Measurements from ENCODE around the gene NEO1.

The NEO1 gene

GRCh38 chr15:73334086-73334485 is 281.8 kb downstream of the NEO1 start:
- no peak for DNase-seq

- no peak for DNase-seq
These were observed 282.8 kb downstream of the NEO1 start for GRCh38 chr15:73335026-73335425.

- no peak for DNase-seq
These were observed 283.2 kb downstream of the NEO1 start for GRCh38 chr15:73335471-73335870.

DNA sequence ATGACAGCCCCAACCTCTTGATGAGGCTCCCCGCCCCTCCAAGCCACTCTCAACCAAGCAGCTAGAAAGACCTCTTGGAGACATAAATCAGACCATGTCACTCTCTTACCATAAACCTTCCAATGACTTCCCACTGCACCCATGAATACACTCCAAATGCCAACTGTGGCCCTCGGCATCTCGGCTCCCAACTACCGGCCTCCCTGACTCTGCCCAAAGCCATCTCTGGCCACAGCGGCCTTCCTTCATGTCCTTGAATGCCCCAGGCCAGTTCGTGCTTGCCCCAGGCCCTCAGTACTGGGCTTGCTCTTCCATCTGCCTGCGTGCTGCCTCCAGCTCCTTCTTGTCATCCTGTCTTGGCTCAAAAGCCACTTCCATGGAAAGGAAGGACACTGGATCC is 284.5 kb downstream of the NEO1 start:
- no peak for DNase-seq

DNA sequence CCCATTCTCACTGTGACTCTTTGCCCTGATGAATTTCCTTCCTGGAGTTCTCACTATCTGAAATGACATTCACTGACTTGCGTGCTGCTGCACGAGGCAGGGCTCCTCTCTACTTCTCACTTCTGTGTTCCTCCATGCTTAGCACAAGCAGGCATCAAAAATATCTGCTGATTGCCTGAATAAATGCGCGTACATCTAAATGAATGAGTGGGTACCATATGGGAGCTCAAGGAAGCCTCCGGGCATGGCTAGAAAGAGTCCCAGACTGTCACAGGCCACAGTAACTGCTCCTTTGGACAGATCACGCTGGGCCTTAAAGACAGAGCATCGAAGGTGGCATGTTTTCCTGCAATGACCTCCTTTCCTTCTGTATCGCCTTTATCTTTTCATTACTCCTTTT is 284.9 kb downstream of the NEO1 start:
- no peak for DNase-seq

- no peak for DNase-seq
These were observed 285.8 kb downstream of the NEO1 start for GRCh38 chr15:73338058-73338457.

DNA sequence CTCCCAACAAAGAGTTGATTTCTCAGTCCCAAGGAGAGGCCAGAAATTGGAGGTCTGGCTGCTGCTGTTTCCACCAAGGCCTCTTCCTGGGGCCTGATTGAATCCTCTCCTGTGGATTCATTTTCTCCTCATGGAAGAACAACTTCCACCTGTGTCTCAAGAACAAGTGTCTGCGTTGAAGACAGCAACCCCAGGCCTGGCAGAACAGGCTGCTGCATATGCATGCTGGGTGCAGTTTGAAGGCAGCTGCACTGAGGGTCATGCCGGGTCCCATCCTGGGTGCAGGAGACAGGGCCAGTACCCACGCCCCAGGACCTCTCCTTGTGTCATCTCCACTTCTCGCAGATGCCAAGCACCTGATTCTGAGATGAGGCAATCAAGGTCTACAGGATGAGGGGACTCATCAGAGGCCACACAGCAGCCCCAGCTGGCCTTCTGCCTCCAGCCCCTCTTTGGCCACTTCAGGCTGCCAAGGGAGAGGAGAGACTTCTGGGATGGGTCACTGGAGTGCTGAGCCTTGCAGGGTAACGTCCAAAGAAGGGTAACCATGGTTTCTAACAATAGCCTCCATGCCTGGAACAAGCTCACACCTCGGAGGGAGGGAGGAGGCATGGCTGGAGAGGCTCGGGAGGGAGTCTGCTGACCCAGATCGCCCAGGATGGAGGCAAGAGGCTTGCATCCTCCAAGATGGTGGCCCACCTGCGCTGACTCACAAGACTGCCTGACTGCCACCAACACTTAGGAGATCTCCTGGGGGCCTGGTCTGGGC is 286.5 kb downstream of the NEO1 start:
- DNase-seq = no peak

DNA sequence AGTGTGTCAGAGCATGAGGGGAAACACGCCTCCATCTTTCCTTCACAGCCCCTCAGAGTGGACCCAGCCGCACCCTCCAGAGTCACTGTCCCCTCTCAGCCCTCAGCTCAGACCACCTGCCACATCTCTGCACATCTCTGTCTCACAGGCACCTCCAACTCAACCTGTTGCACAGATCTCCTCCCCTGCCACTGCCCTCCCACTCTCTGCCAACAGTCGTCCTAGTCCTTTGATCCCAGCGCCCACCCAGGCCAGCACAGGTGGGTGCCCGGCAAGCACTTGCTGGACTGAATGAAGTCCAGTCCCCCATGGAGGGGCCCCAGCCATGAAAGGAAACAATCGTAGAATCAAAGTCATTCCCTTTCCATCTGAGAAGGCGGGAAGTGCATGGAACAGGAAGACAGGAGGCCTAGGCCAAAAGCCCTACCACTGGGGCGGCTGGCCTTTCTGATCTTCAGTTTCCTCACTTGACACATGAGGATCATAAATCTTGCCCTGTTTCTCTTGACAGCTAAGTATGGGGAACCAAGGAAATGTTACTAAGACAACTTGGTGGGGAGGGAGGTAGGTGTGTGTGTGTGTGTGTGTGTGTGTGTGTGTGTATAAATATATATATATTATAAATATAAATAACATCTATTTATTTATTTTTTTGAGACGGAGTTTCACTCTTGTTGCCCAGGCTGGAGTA is 288.4 kb downstream of the NEO1 start:
- DNase-seq = no peak

DNA sequence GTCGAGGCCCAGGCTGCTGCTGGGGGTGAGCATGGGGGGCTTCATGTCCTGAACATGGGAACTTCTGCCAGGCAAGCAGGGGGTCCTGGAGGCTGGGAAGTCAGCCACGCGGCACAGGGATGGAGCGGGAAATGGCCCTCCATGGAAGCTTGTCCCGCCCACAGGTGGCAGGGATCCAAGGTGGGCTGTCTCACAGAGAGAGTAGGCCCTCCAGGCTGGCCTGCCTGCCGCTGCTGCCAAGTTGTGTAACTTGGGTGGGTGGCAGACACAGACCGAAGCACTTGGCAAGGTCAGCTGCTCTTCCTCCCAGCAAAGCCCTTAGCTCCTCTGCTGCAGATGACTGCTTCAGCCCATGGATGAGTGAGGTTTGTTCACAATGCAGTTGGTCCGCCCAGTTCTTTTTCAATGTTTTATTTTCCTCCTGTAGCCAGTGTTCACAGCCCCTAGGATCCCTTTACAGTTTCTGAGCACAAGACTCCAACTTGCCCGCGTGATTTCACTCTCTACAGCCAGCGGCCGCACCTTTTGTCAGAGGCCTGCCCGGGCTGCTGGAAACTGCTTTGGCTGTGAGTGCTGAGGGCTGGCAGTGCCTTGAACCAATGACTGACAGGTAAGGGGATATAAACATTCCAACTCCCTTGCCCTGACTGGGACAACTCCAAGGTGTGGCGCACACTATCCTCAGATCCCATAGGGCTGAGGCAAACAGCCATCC is 289.8 kb downstream of the NEO1 start:
- DNase-seq = no peak

DNA sequence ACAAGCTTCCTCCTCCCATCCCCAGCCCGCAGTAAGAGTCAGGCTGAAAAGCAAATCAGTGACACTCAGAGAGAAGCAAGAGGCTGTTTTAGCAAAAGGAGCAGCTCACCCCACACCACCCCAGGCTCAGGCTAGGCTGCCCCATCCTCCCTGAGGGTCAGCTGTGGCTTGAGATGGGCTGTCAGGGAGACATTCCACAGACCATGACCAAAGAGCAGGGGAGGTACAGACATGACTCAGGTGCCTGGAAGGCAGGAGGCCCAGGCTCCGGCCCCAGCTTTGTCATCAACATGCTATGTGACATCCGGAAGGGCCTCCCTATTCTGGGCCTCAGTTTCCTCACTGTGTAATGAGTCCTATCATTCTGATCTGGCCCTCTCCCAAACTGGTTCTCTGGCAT is 291.8 kb downstream of the NEO1 start:
- no peak for DNase-seq

DNA sequence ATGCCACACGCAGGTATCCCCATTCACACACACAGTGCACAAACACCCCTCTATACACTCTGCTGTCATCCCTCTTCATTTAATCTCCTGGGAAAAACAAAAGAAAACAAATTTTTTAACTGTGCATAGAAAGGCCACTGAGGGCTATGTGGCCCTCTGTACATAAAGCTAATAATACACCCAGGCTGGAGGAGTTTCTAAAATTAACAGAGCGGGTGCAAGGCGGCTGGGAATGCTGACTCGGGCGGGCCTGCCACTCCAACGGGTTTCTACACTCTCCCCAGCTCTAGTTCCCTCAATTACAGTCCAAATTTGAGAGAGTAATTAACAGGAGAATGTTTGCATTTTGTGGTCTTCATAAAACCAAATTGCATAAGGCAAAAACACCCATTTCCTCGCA is 293.4 kb downstream of the NEO1 start:
- DNase-seq = no peak

DNA sequence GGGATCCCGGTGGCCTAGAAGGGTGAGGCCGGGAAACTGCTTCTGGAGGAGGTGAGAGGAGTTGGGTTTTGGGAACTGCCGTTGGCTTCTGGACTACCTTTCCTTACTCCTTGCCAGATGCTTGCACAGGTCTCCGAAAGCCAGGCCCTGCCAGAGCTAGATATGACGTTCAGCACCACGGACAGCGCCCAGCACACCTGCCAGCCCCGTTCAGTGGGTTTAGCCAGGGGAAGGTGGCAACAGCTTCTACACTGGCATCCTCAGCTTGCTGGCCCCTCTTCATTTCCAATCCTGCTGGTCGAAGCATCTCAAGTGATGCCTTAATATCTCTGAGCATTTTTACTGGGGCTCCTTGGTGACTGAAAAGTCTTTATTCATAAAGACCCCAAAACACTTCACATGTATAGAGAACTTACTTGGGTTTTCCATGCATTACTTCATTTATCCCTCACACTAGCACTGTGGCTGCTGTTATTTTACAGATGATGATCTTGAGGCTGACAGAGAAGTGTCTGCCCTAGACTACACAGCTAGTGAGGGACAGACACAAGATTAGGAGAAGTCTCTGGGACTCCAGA is 294.6 kb downstream of the NEO1 start:
- peak; percentile 80 for DNase-seq

GRCh38 chr15:73349191-73349590 is 296.9 kb downstream of the NEO1 start:
- DNase-seq = no peak

DNA sequence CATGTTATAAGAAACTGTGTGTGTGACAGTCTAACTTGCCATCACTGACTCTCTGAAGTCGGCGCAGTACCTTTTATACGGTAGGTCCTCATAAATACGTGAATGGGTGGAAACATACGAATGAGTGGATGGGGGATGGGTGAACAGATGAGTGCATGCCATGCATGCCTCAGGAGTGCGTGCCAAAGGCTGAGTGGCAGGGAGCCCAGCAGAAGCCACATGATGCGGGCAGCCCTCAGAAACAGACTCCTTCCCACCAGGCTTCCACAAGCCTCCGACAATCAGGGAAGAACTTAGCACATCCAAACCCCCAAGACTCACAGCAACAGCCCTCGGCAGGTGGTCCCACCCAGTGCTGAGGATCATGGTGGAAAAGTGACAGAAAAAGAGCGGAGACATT is 299.8 kb downstream of the NEO1 start:
- DNase-seq = no peak

- no peak for DNase-seq
These were observed 301.5 kb downstream of the NEO1 start for GRCh38 chr15:73353734-73354133.

GRCh38 chr15:73354241-73354640 is 302.0 kb downstream of the NEO1 start:
- no peak for DNase-seq
